HCT116 (cell line): ENCODE results near the gene PIP5K1A.

Experiments used
- CBX3 ChIP-seq: IDR thresholded peaks from 2 replicates; pipeline ENCODE4 v1.6.1; 2012; ENCODE audit warnings: low read depth
- EZH2 ChIP-seq: fragments of 200-600 bp; sonication (generic); IDR thresholded peaks from 2 replicates; pipeline ENCODE4 v1.6.1; 2017; ENCODE audit warnings: antibody characterized with exemption, mixed run types
- REST ChIP-seq: IDR thresholded peaks from 2 replicates; pipeline ENCODE4 v1.6.1; 2012; ENCODE audit warnings: low read depth
- YY1 ChIP-seq: IDR thresholded peaks from 2 replicates; pipeline ENCODE4 v1.6.1; 2011; ENCODE audit warnings: low read length, low read depth, moderate library complexity, mild to moderate bottlenecking; ENCODE audit not compliant: insufficient replicate concordance; ENCODE audit errors: extremely low read depth

- TF ChIP-seq CBX3 (no peak), EZH2 (no peak), YY1 (no peak), REST (no peak)
Observed at GRCh38 chr1:151165281-151165737, 33.0 kb upstream of the PIP5K1A start.
